B cell (primary cell): Measurements from ENCODE around the gene CPO. TPM values are rescaled to one million over a fixed set of nuclear protein-coding genes. Genes with fewer than 3 reads are reported as not detected.

Experiments used
- ATAC-seq: fragments of 200-7000 bp; cut with Tn5 transposase; one replicate; pipeline ENCODE4 v1.10.0; 2021; ENCODE audit warnings: low read depth, mild to moderate bottlenecking, moderate number of reproducible peaks, moderate library complexity
- CTCF ChIA-PET: fragments of 350-600 bp; sonication (Branson Sonifier 250); formaldehyde crosslinking; loops from one replicate; lab custom pipeline; 2021; ENCODE audit warnings: antibody characterized with exemption, inconsistent platforms; lab: Charles Lee
- POLR2A ChIA-PET: fragments of 350-600 bp; sonication (Branson Sonifier 250); formaldehyde crosslinking; loops from one replicate; lab custom pipeline; 2021; ENCODE audit warnings: antibody characterized with exemption; lab: Charles Lee
- DNase-seq: peaks from one replicate; pipeline ENCODE4 v3.0.0; 2013
- H2AFZ ChIP-seq: 2 replicates; pipeline ENCODE4 v1.6.1; 2012; ENCODE audit warnings: mild to moderate bottlenecking, low read depth, low read length; ENCODE audit not compliant: insufficient read depth, poor library complexity, severe bottlenecking
- H3K27ac ChIP-seq, 2 donors: 1 replicate in 1 of 2; 2 replicates in 1 of 2; pipeline ENCODE4 v1.5.1; 2012 to 2013; ENCODE audit warnings: low read length in 2 of 2, mild to moderate bottlenecking in 2 of 2, moderate library complexity in 1 of 2
- H3K27me3 ChIP-seq, 4 experiments: fragments of 200-600 bp in 1 of 4; sonication (generic) in 1 of 4; replicated peaks in 1 of 4; 1 replicate in 2 of 4; 2 replicates in 2 of 4; pipeline versions ENCODE4 v1.6.1 to v1.7.0; 2013 to 2016; ENCODE audit warnings: low read length in 3 of 4, mild to moderate bottlenecking in 2 of 4, mixed read lengths in 1 of 4, moderate library complexity in 1 of 4; ENCODE audit not compliant: insufficient read depth in 4 of 4, control insufficient read depth in 3 of 4; ENCODE audit errors: control extremely low read depth in 1 of 4
- H3K36me3 ChIP-seq, 2 experiments: replicated peaks in 1 of 2; 1 replicate in 1 of 2; 2 replicates in 1 of 2; pipeline versions ENCODE4 v1.6.1 to v1.7.1; 2013; ENCODE audit warnings: low read length in 1 of 2; ENCODE audit not compliant: insufficient read depth in 2 of 2, control insufficient read depth in 1 of 2; ENCODE audit errors: control extremely low read depth in 1 of 2, extremely low read depth in 1 of 2
- H3K4me1 ChIP-seq, 2 donors: fragments of 200-600 bp in 1 of 2; sonication (generic) in 1 of 2; 1 replicate in 1 of 2; 2 replicates in 1 of 2; pipeline versions ENCODE4 v1.5.1 to v1.6.1; 2013 to 2017; ENCODE audit warnings: low read length in 2 of 2; ENCODE audit not compliant: control insufficient read depth in 2 of 2, insufficient read depth in 2 of 2
- H3K4me2 ChIP-seq: replicated peaks from 2 replicates; pipeline ENCODE3; 2012; ENCODE audit warnings: mild to moderate bottlenecking, low read depth, low read length; ENCODE audit not compliant: poor library complexity, severe bottlenecking
- H3K4me3 ChIP-seq, 5 experiments: fragments of 200-600 bp in 1 of 5; sonication (generic) in 1 of 5; 1 replicate in 3 of 5; 2 replicates in 2 of 5; pipeline versions ENCODE4 v1.5.1 to v1.7.0; 2011 to 2016; ENCODE audit warnings: low read length in 4 of 5, mild to moderate bottlenecking in 4 of 5, low read depth in 2 of 5, control low read depth in 1 of 5, moderate library complexity in 1 of 5; ENCODE audit not compliant: insufficient read depth in 1 of 5; ENCODE audit errors: control extremely low read depth in 1 of 5, extremely low read depth in 1 of 5
- H3K79me2 ChIP-seq: fragments of 200-600 bp; sonication (generic); one replicate; pipeline ENCODE4 v1.6.0; 2016; ENCODE audit warnings: low read length; ENCODE audit not compliant: control insufficient read depth, insufficient read depth
- H3K9ac ChIP-seq: fragments of 200-600 bp; sonication (generic); 2 replicates; pipeline ENCODE4 v1.6.1; 2017; ENCODE audit warnings: mild to moderate bottlenecking, low read length, moderate library complexity
- H3K9me3 ChIP-seq, 3 donors: one replicate each; pipeline versions ENCODE4 v1.6.1 to v1.7.1; 2013; ENCODE audit warnings: low read length in 2 of 3; ENCODE audit not compliant: control insufficient read depth in 2 of 3, insufficient read depth in 1 of 3; ENCODE audit errors: control extremely low read depth in 1 of 3
- H4K20me1 ChIP-seq: 2 replicates; pipeline ENCODE4 v1.6.0; 2012; ENCODE audit warnings: mild to moderate bottlenecking, low read length; ENCODE audit not compliant: insufficient read depth, control insufficient read depth, poor library complexity, severe bottlenecking
- H3K27ac Mint-ChIP-seq: one replicate; pipeline ENCODE4 v1.8.0; 2021; ENCODE audit warnings: mixed read lengths
- H3K27me3 Mint-ChIP-seq: one replicate; pipeline ENCODE4 v1.8.0; 2021; ENCODE audit warnings: mixed read lengths
- H3K4me1 Mint-ChIP-seq: one replicate; pipeline ENCODE4 v1.8.0; 2021; ENCODE audit warnings: mixed read lengths
- H3K4me3 Mint-ChIP-seq: one replicate; pipeline ENCODE4 v1.8.0; 2021; ENCODE audit warnings: mixed read lengths
- H3K9me3 Mint-ChIP-seq: one replicate; pipeline ENCODE4 v1.8.0; 2022; ENCODE audit warnings: mixed read lengths; ENCODE audit not compliant: insufficient read depth
- EZH2 ChIP-seq: IDR thresholded peaks from 2 replicates; pipeline ENCODE4 v1.6.1; 2012; ENCODE audit warnings: borderline replicate concordance, low read depth, mild to moderate bottlenecking, moderate library complexity, low read length; ENCODE audit not compliant: insufficient read depth, poor library complexity, severe bottlenecking
- WGBS: methylation state at CpG from one replicate; pipeline ENCODE4 v1.1.5; 2013; ENCODE audit warnings: missing lambda C conversion rate; ENCODE audit not compliant: insufficient coverage; 5-methylcytosine and 5-hydroxymethylcytosine counted together
- intact Hi-C: fragments of 100-400 bp; cut with micrococcal nuclease; formaldehyde crosslinking; loops from one replicate; pipeline ENCODE4 v1.10.0; 2022
- polyA plus RNA-seq: library from polyadenylated mRNA; depleted of rRNA; stranded (reverse); fragments of >200 nt; gene quantifications from 2 replicates; pipeline ENCODE4 v1.2.3, GENCODE V29; 2012
- total RNA-seq, 2 donors: library from RNA; stranded (reverse); fragments of 120-200 nt in 1 of 2; gene quantifications; 1 replicate in 1 of 2; 2 replicates in 1 of 2; pipeline versions ENCODE4 v1.2.3 to v1.2.4, GENCODE V29; 2013 to 2022
- TF ChIP-seq, protein P1 (sequence below): fragments of 200-600 bp; IDR thresholded peaks from one replicate; pipeline ENCODE4 v1.8.0; 2022; ENCODE audit warnings: antibody characterized with exemption, mild to moderate bottlenecking

CPO gene
- total and polyA plus RNA-seq, 2 donors (not counting 1 experiment from before 2014, with no cell fraction given): not detected

DNA sequence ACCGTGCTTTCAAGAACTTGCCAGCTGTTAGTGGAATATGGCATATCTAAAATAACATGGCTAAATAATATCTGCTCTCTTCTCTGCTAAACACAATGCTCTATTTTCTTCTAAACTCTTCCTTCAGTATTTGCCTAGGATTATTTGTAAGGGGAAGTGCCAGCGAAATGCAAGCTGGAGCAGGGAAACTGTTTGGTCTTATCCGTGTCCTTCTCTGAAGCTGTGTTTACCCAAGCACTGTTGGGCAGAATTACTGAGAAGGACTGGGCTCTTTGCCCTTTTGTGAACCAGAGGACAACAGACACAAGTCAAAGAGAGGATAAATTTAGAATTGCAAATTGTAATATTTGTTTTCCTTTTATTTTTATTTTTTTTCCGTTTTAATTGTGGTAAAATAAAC lies 23.6 kb downstream of the CPO start:
- no peak for ATAC-seq
- no peaks in the 10 kb centered on the region for H3K36me3 ChIP-seq
- CTCF ChIA-PET: no interaction called here
- DNase-seq: no peak
- no peak overlapping the region for H3K4me2 ChIP-seq
- H4K20me1 ChIP-seq: no peaks in the 10 kb centered on the region
- H2AFZ ChIP-seq: no peak overlapping the region
- Mint-ChIP-seq H3K27ac (no peak overlapping the region), H3K4me1 (no peaks in the 10 kb centered on the region), H3K4me3 (no peak overlapping the region), H3K9me3 (no peaks in the 10 kb centered on the region), H3K27me3 (peaks cover 6% of the 10 kb centered on the region)
- no peak overlapping the region for H3K4me3 ChIP-seq
- H3K27ac ChIP-seq: no peak overlapping the region
- POLR2A ChIA-PET: no interaction called here
- no peaks in the 10 kb centered on the region for H3K27me3 ChIP-seq
- intact Hi-C loops: no loop called here
- H3K9ac ChIP-seq: no peak overlapping the region
- H3K4me1 ChIP-seq: no peaks in the 10 kb centered on the region
- TF ChIP-seq EZH2: no peak
- TF ChIP-seq, protein P1, sequence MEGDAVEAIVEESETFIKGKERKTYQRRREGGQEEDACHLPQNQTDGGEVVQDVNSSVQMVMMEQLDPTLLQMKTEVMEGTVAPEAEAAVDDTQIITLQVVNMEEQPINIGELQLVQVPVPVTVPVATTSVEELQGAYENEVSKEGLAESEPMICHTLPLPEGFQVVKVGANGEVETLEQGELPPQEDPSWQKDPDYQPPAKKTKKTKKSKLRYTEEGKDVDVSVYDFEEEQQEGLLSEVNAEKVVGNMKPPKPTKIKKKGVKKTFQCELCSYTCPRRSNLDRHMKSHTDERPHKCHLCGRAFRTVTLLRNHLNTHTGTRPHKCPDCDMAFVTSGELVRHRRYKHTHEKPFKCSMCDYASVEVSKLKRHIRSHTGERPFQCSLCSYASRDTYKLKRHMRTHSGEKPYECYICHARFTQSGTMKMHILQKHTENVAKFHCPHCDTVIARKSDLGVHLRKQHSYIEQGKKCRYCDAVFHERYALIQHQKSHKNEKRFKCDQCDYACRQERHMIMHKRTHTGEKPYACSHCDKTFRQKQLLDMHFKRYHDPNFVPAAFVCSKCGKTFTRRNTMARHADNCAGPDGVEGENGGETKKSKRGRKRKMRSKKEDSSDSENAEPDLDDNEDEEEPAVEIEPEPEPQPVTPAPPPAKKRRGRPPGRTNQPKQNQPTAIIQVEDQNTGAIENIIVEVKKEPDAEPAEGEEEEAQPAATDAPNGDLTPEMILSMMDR: no peak
- no peaks in the 10 kb centered on the region for H3K79me2 ChIP-seq
- WGBS: 100% methylated on average over 1 of the region's 4 CpGs
- no peaks in the 10 kb centered on the region for H3K9me3 ChIP-seq

DNA sequence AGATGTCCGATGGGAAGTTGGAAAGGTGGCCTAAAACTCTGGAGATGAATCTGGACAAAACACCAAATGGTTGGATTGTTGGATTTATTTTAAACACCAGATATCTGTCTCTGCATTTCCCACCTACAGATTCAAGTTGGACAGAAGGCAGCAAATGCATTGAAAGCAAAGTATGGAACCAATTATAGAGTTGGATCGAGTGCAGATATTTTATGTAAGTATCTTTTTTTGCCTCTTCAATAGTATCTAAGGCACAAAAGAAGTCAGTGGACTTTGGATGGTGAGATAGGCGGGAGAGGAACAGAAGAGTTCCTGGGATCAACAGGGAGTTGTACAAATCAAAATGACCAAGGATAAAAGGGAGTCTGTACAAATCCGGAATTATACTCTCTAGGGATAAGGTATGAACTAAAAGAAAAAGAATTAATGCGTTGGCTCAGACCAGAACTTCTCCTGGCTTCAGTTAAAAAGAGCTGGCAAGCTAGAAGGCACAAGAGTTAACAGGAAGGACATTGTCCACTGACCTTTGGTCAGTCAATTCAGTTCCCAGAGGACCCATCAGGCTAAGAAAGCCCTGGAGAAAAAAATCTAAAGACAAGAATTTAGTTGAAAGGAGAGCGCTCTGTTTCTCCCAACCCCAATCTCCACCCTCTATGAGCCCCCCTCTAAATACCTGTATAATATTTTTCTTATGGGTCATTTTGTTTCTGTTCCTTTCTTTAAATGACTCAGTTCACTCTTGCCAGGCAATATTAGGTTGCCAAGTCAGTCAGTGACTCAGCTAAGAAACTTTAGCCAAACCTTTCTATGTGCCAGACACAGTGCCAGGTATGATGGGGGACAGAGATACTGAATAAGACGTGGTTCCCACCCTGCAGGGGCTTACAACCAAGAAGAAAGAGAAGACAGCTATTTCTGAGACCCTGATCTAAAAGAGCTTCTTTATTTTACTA lies 29.1 kb downstream of the CPO start:
- H3K9me3 ChIP-seq: no peaks in the 10 kb centered on the region
- no peak overlapping the region for H3K27ac ChIP-seq
- H3K4me1 Mint-ChIP-seq: no peaks in the 10 kb centered on the region
- H2AFZ ChIP-seq: no peak overlapping the region
- no peaks in the 10 kb centered on the region for H4K20me1 ChIP-seq
- TF ChIP-seq, protein P1: no peak
- TF ChIP-seq EZH2: no peak
- intact Hi-C loops: no loop called here
- H3K27ac Mint-ChIP-seq: no peak overlapping the region
- ChIA-PET POLR2A (no interaction called here), CTCF (interaction anchor here (1.2 kb wide), 1 partner anchor 168 kb away, joined by 3 read pairs; no protein-coding TSS in a partner anchor)
- ATAC-seq (no peak), DNase-seq (no peak)
- no peak overlapping the region for H3K4me2 ChIP-seq
- WGBS: 94% methylated on average over 3 of the region's 7 CpGs
- H3K9me3 Mint-ChIP-seq: no peaks in the 10 kb centered on the region
- no peak overlapping the region for H3K9ac ChIP-seq
- no peaks in the 10 kb centered on the region for H3K79me2 ChIP-seq
- no peaks in the 10 kb centered on the region for H3K36me3 ChIP-seq
- H3K4me1 ChIP-seq: no peaks in the 10 kb centered on the region
- no peaks in the 10 kb centered on the region for H3K27me3 ChIP-seq
- no peak overlapping the region for H3K4me3 Mint-ChIP-seq
- H3K4me3 ChIP-seq: no peak overlapping the region
- H3K27me3 Mint-ChIP-seq: peaks cover 15% of the 10 kb centered on the region
